M059J (cell line): ENCODE data around the gene MEIS2. TPM values are rescaled to one million over a fixed set of nuclear protein-coding genes. Genes with fewer than 3 reads are reported as not detected.

Experiments used
- DNase-seq: peaks from one replicate; pipeline ENCODE4 v3.0.0-alpha.2; 2012; ENCODE audit warnings: low read depth
- total RNA-seq: library from RNA; depleted of rRNA; stranded (reverse); fragments of >200 nt; shearing (Covaris generic); gene quantifications from 2 replicates; pipeline ENCODE4 v1.2.3, GENCODE V29; 2014

Gene MEIS2
- total RNA-seq, 1 experiment from 2014 or later = 32.9 TPM

DNA sequence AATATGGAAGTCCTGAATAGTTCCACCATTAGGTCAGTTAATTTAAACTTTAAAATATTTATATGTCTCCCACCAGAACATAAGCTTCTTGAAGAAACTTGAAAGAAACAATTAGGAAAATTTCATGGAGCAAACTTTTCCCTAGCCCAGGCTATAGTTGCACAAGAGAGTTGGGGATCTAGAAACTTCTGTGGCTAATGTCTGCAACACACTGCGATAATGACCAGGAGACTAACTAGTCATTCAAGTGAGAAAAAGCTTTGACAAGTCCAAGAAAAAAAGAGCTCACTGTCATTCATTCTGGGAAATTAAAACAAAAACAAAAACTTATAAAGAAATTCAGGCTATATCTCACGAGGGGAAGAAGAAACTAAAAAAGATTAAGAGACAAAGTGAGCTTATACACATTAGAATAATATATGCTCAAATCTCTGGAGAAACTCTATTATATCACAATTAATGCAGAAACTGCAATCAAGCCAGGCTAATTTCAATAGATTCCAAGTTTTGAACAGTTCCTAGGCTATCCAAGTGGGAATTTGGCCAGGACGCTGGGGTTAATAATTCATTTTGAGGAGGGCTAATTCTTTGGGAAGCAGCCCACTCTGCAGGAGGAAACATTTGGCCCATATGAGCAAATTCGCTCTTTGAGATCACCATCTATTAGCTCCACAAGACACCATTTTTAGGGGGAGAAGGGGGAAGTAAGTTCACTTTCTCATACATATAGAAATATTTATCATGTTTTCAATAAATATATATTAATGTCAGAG, 134.6 kb downstream of the MEIS2 start:
- no peak for DNase-seq

DNA sequence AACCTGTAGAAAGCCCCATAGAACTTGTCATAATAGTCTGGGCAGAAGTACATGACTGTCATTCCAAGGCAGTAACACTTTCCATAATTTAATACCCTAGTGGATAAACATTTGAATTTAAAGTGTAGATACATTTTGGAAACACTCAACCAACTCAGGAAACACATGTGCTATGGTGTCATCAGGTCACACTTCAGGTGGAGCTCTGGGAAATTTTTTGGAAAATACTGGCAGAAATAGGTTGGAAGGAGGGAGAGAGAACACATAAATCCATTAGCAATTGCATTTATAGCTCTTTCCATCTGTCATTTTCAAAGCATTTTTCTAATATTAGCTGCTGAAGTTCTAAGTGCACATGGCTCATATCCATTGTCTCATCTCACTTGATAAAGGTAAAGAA, 135.7 kb downstream of the MEIS2 start:
- DNase-seq = no peak

DNA sequence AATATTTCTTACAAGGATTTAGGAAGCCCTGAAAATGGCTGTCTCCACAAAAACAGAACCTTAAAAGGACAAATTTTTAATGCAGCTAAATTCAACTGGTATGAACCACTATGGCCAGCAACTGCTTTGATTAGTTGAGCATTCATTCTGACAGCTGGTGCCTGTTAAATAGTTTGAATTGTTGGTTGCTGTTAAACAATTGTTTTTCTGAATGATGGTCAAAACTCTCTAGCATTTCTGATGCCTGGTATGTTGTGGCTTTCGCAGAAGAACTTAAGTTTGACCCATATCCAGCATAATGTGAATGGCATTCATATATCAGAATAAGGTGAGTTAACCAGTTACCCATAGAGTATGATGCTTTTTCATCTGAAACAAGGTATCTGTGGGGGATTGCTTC, 138.4 kb downstream of the MEIS2 start:
- peak; percentile 8 for DNase-seq

DNA sequence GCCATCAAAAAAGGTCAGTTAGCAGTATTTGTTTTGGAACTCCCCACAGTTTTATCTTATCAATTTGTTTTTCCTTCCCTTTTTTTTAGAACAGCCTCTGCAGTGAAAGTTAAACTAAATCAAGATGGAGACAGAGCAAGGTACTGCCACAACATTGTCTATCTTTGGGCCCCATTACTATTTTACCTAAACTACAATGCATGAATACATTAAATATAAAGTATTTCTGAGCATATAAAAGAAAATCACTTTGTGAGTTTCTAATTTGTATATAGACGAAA, 139.5 kb downstream of the MEIS2 start:
- no peak for DNase-seq

DNA sequence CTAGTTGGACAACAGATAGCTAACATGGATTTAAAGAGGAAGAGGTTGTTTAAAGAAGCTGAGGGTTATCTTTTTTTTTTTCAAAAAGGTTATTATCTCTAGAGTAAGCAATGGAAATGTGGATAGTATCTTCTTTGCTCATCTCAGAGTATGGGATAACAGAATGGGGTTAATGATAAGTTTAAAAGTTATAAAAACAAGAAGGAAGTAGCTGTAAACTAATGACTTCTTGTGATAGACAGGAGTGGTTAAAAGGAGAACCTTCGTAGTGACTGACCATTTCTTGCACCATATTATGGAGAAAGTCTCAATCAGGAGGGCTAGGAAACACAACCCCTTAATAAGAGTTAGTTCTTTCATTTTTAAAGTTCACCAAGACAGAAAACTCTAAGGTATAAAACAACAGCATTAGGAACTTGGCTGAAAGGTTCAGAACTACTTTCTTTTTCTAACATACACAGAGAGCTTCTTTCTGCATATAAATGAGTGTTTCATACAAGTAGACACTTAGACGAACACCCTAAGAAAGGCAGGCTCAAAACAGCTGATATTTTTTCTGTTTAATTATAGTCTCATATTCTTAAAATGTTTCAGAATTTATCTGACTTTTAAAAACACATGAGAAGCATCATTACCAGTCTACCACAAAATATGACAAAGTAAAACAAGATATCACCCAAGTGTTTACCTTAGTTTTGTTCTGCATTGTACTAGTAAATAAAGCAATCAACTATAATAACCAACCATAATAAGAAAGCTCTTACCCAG, 140.0 kb downstream of the MEIS2 start:
- no peak for DNase-seq

DNA sequence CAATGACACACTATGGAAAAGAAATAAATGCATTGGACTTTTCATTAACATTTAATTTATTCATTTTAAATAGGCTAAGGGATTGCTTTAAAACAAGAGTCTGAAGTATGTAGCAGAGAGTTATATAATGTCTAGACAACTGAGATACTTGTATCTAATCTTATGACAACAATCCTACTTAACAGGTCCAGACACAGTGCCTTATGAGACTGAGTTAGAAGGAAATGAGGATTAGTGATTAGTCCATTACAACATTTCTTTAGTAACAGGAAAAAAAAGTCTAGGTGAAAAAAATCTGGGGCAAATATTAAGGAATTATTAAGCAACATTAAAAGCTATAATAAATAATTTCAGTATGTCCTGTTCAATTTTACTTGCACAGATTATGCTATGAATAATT, 140.6 kb downstream of the MEIS2 start:
- no peak for DNase-seq

DNA sequence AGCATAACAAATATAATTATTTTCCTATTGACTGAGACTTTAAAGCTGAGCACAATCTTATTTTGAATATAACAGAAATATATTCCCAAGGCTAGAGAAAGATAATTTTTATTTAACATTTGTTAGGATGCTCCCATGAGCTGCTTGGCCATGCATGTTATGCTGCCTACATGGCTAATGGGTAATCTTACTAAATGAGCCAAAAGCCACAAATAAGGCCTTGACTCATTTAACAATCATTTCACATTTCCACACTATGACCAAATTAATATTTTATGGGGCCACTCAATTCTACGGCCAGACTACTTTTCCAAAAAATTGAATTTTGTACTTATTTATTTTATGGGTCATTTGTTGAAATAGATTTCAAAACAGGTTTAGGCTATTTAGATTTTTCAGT, 141.7 kb downstream of the MEIS2 start:
- DNase-seq = peak; percentile 14

DNA sequence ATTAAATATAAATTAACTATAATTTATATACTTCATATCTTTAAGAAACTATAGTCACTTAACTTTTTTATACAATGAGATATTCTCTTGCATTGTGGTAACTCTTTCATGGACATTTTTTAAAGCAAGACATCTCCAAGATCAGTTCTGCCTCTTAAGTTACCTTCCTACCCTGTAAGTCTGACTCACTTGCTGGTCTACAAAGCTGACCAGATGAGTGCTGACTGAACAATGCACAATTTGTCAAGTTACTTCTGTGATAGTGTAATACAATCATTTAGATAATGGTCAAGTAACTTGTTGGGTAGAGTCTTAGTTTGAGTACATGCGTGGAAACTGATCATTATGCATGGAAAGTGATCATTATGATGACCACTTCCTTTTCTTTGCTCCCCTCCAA, 145.9 kb downstream of the MEIS2 start:
- DNase-seq = peak; percentile 50

DNA sequence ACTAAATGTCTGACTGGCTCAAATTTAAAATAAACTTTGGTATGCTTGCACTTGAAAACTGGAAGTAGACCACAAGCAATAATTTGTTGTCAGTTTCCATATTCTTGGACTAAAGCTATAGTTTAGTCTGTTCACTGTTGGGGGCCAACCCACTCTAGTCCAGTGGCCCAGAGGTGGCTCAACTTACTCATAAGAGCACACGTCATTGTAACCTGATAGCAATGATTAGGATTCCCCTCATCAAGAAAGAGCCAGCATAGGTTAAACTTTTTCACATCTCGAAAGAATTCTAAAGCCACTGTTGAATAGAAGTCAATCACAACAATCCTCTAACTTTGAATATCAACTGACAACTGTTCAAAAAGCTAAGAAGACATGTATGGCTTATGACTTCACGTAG, 147.0 kb downstream of the MEIS2 start:
- no peak for DNase-seq

DNA sequence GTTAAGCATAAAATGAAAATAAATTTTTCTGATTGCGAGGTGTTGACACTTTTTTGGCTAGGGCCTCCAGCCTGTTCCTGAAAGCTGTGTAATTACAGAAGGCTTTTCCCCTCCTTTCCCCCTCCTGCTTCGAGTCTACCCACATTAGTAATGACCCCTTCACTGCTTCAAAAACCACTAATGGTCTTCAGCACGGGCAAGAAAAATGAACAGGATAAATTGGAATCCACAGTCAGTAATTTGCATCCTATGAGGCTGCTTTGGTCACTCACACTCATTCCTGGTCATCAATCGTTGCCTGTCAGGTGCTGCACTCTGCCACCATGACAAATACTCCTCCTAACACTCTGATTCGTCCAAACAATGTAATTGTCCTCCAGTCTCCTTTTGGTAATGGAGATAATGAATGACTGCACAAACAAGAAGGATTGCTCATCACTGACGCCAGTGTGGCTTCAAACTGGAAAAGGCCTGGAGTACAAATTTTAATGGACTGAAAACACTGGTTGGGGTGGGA, 148.6 kb downstream of the MEIS2 start:
- DNase-seq = peak; percentile 88

DNA sequence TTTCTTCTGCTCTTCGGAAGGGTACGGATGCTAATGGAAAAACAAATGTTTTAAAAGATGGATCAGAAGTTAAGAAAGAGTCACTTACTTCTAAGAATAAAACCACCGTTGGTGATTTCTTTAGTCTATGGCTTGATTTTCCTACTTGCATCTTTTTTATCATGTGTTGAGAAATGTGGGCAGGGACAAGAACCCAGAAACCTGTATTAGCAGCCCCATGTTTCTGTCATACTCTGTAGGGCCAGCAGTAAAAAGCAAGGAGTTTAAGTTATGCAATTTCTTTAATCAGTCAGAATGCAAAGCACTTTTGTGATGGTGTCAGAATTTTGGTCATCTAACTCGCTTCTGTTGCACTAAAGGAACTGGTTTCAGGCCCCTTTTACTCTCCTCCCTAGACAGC, 150.0 kb downstream of the MEIS2 start:
- DNase-seq = no peak

DNA sequence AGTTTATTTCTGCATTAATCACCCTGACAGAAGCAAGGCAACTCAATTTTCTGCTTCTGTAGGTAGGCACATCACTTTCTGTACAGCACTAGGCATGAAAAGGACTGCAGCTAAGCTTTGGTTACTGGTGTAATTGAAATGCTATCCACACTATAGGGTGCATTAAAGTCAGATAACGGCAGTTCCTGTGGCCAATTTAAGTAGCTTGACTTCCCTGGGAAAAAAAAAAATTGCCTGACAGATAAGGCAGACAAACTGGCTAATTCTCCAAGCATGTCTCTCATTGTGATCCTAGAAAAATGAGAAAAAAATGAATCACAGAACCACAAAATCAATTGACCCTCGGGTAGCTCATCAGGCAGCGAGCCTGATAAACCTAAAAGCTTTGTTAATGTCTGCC, 151.4 kb downstream of the MEIS2 start:
- DNase-seq = no peak

DNA sequence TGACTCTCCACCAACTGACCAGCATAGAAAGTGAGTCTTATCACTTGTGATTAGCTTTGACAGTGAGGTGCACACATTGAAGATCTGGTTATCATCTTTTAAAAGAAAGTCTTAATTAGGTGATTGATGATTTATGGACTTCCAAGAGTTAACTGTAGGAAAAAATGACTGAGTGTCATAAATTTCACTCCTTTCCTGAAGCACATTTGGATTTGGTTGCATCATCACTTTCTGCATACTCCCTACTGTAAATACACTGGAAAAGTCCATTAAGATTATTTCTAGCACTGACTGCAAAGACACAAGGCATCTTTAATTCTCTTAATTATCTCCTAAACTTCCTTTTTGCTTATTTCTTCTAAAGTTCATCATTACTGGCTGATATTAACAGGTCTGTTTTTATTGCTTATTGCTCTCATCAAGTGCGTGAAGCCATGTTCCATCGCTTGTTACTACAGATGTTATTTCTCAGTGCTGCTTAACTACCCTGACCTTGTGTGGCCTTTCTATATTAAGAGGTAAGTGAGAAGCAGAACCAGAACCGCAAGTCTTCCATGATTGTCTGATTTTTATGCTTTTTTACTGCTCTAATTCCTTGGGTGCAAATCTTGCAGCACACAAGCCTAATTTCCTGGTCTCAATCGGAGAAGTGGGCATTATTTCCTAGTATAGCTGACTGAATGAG, 153.2 kb downstream of the MEIS2 start:
- no peak for DNase-seq

DNA sequence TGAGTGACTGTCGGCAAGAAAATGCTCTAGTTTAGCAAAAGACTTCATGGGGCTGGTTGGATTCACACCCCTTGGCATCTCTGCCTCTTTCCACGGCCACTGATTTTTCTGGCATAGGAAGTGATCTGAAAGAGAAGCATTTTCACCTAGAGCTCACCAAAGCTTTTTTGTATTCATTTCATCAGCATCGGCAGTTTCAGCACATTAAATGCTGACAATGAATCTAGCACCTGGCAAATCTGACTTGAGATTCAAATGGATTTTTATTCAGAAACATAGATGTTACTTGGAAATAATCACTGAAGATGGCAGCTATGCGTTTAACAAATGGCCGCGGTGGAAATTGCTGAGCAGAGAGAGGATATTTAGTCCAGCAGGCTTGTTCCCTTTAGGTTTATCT, 155.9 kb downstream of the MEIS2 start:
- DNase-seq = no peak

DNA sequence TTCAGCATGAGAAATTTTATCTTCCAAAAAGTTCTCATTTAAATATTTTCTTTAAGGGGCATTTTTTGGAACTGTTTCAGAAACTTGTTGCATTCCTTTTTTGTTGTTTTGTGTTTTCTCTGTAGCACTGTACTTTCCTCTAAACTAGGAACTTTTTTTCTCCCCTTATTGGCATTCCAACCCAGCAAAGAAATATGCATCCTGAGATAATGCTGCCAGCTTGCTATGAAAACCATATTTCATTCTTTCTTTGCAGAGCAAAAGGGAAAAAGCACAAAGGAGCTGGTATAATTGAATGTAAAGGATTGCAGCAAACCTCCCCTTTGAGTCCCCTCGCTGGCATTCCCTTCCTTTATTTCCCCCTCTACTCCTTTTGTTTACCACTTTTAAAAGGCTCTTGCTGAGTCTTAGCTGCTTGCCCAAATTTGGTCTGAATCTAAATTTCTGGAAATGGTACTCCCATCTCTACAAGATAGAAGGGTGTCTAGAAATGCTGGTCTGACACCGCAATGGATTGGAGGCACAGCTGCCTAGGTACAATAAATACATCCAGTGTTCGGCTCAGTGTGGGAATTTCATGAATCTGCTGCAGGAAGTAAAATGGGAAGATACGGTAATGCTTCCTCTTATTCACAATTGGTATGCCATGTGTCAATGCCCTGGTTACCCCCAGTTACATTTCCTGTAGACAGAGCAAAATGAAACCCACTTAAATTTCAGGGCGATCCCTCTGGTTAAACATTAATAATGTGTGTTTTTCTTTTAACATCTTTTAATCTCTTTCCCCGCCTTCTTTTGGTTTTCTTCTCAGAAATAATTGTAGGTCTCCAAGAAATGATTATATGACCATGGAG, 156.6 kb downstream of the MEIS2 start:
- DNase-seq = no peak

DNA sequence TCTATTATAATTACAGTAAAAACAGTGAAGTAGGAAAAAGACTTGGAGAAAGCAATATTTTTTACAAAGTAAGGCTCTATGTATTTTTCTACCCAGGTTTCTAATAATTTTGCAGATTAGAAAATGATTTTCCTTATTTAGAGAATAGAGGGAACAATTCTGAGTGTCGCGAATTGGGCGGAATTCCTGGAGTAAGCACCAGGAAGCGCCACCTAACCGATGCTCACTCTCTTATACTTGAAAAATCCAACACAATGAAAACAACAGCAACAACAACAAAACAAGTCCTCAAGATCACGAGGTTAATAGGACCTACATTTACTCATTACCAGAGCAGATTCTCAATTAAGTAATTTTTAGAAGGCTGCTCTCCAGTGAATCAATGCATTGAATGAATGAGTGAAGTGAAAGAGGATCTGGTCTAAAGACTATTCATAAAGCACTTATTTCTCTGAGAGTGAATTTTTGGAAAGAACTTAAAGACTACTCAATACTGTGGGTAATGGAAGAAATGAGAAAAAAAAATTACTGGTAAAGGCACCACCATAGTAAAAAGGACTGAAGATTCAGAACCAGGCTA, 158.0 kb downstream of the MEIS2 start:
- no peak for DNase-seq

DNA sequence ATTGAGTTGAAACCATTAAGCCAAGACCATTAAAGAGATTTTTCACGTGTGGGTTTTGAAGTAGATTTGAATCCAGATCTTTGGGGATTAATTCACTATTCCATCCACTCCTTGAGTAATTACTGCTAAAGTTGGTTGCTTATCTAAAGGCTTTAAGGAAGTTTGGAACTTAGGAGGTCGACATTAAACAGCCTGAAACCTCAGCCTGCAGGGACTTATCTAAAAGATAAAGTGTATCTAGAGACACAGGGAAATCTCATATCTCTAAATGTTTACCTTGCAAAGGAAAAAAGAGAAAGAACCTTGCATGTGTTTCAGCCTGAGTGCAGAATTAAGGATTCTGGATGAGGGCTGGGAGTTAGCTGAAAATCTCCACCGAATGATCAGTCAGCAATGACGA, 158.6 kb downstream of the MEIS2 start:
- DNase-seq = no peak

DNA sequence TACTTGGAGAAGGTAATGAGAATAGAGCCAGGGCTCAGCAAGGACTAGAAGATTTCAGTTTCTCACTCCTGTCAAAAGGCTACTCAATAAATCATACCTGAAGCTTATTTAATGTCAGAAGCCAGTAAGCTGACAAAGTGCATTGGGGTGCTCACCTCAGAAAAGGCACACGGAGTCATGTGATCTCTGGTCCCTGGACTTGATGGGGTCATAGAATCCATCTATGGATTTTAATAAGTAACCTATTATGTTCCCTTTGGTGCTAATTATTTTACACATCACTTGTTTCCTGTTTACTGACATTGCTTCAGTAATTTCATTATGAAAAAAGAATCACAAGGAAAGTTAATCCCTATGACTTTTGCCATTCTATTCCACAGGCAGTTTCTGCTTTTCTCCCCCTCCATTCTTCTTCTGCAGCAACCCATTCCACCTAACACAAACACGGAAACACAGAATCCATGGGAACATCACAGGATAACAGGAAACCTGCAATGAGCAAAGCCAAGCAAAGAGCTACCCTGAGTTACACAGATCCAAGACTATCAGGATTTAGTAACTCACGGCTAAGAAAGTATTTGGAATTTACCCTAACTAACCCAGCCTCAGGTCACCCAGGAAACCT, 159.6 kb downstream of the MEIS2 start:
- DNase-seq = no peak

DNA sequence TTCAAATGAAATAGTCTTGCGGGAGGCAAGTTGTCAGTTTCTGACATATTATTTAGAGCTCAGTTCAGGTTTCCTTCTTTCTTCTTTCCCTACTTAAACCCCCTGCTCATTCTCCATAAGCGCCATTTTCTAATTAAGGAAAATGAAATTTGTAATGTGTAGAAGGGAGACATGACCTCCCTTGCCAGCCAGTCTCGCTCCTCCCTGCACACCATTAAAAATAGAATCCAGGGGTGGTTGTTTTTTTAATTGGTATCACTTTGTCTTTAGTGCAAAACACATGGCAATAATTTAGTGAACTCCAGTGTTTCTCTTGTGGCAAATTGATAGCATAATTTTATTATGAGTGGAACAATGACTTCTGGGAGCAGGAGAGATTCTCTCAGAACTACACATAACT, 160.1 kb downstream of the MEIS2 start:
- no peak for DNase-seq

DNA sequence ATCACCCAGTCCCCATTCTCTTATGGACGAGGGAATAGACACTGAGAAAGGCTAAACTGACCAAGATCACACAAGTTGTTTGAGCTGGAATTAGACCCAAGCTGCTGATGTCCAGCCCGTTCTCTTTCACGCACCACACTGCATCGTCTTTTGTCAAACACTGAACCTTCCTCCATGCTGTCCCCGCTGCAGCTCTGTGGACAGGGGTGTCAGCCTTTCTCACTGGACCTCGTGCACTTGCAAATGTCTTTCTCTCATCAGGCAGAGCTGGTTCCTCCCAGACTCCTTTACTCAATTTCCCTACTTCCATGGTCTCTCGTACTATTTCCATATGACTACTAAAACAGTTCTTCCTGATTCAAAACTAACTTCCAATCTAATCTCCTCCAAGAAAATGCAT, 161.6 kb downstream of the MEIS2 start:
- no peak for DNase-seq

DNA sequence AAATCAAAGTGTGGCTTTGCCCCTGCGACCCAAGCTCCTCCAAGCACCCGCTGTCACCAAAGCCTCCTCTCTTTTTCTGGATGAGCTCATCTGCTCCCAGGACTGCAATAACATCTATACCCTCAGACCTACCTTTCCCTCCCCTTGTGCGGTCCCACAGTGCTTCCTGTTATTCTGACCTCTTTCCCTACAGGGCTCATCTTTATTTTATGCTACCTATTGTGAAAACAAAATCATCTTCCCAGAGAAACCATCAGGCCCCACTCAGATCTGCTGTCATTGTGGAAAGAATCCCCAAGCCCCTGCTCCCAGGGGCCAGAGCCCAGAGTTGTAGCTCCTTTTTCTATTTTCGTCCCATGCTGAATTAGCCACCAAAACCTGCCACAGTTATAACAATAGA, 162.2 kb downstream of the MEIS2 start:
- DNase-seq = no peak
